Posterior vena cava (tissue), 2 donors: ENCODE results near the gene PCSK6. TPM values are rescaled to one million over a fixed set of nuclear protein-coding genes. Genes with fewer than 3 reads are reported as not detected.
"Not testable (repeated sequence)": the region's sequence is repeated elsewhere in the genome, so short reads cannot be mapped to it uniquely, and the experiment has no call there.

ENCODE experiments used
- DNase-seq: peaks from one replicate; pipeline ENCODE4 v3.0.0-alpha.2; 2020; ENCODE audit warnings: low spot score
- intact Hi-C, 2 donors: fragments of 100-400 bp; cut with DNase I; formaldehyde crosslinking; loops; one replicate each; pipeline versions ENCODE4 v1.14.1 to v1.14.2; 2022 to 2023
- total RNA-seq, 2 donors: library from RNA; stranded (reverse); fragmentation: NEBNext Ultra II Directional; extraction: Animal tissue kit (Norgen Biotek cat#: 25700); gene quantifications; one replicate each; pipeline ENCODE4 v1.2.1, GENCODE V29; 2021
- donor health status: DM: yes; HTN: yes; CAD: no.
- donor health status: DM: yes; HTN: yes; CAD: no.

Gene PCSK6
- total RNA-seq, 2 donors from 2014 or later = 9.2 to 9.8 TPM

DNA sequence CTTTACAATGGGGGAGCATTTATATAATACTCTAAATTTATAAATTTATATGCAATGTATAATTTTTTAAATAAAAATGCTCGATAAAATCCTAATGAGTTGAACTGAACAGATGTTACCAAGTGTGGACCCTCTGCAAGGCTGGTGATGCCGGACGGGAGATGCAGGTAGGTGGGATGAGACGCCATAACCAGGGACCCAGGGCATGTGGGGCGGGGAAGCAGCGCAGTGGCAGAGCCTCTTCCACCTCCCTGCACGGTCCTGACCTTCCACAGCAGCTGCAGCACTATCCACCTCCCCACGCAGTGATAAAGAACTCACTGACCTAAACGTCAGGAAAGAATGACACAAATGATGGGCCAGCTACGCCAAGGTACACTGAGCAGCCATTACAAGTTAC lies 12.8 kb downstream of the PCSK6 start:
- intact Hi-C loops = no loop called here
- DNase-seq = no peak

DNA sequence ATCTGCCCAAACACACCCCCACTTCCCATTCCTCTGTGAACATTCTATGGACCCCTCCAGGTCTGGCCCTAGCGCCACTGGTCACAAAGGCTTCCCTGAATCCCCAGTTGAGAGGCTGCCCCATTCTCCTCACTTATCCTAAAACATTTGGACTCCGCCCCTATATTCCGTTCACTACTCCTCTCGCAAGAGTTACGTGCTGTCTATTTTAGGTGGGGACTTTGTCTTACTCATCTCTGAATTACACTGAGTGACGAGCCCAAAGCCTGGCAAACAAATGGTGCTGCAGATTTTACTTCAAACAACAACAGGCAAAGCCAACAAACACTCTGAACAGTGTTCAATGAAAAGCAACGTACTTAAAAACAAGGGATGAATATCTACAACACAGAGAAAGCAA lies 14.5 kb downstream of the PCSK6 start:
- intact Hi-C loops = no loop called here
- no peak for DNase-seq

- DNase-seq = no peak
- intact Hi-C loops = no loop called here
Measured at GRCh38 chr15:101474233-101474632, 15.3 kb downstream of the PCSK6 start.

GRCh38 chr15:101472033-101472432 lies 17.5 kb downstream of the PCSK6 start:
- intact Hi-C loops = no loop called here
- no peak for DNase-seq

DNA sequence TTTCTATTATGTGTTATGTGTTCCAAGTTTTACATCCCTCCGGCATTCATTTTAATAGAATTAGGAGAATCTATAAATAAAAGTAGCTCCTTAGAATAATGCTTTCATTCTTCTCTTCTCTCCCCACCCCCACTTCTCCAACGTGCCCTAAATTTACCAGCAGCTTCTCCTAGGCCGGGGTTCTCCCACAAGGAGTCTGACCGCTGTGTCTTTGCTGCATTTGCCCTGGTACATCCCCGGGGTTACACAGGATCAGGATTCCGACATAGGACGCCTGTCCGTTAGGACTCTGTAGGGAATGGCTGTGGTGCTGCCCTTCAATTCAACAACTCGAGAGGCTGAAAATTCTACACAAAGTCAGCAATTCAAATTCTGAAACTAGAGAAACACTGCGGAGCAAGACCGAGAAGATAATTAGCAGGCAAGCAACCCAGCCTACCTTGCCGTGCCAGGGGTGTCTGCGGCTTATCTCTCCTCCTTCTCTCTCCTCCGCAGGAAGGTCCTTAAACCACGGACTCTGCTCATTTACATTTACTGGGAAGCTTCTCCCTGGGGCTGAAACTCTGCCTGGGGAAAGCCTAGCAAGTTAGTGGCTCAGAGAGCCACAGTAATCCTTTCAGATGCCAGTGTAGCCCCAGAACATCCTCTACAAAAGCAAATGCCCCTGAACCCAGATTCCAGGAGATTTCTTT lies 18.8 kb downstream of the PCSK6 start:
- DNase-seq = no peak
- intact Hi-C loops = no loop called here

- intact Hi-C loops = no loop called here
- no peak for DNase-seq
Measured at GRCh38 chr15:101469520-101470288, 19.8 kb downstream of the PCSK6 start.

DNA sequence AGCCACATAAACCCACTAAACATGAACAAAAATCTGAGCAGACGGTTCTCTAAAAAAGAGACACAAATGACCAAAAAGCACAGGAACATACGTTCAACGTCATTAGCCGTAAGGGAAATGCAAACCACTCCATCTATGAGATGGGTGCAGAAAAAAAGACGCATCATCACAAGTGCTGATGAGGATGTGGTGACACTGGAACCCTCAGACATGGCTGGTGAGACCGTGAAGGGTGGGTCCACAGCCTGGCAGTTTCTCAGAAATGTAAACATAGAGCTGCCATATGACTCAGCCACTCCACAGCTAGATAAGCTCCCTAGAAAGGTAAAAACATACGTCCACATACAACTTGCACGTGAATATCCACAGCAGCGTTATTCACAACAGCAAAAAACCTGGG lies 23.3 kb downstream of the PCSK6 start:
- no peak for DNase-seq
- intact Hi-C loops = no loop called here

GRCh38 chr15:101464999-101465669 lies 24.4 kb downstream of the PCSK6 start:
- DNase-seq = peak; percentile 55
- intact Hi-C loops = no loop called here

DNA sequence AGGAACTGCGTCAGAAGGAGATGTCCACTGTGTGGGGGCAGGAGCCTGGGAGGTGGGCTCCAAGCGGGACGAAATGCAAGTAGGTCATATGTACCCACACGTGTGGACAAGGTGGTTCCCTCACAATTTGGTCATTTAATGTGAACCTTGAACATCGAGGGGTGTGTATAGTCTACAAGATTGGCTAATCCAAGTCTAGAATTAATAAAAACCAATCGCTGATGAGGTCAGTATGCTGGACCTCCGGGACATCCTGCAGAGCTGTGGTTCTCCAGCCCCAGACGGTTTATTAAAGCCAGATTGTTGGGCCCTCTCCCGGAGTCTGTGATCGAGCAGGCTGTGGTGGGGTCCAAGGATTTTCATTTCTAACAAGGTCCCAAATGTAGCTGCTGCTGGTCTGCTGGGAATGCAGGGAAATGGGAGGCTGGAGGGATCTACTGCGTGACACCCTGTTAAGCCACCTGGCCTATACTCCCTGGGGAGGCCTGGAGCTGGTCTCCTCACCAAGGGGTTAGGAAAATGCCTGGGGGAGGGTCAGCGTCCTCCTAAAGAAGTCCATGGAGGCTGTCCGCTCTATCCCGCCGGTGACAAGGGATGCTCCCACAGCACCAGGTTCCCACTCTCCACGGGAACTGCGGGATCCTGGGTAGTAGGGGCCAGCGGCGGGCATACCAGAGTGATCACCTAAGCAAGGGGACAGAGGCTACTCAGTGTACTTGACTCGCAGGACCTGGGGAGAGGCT lies 25.1 kb downstream of the PCSK6 start:
- intact Hi-C loops = no loop called here
- peak; percentile 22 for DNase-seq

- intact Hi-C loops, DNase-seq: not testable (repeated sequence)
Measured at GRCh38 chr15:101463696-101464095, 25.8 kb downstream of the PCSK6 start.

DNA sequence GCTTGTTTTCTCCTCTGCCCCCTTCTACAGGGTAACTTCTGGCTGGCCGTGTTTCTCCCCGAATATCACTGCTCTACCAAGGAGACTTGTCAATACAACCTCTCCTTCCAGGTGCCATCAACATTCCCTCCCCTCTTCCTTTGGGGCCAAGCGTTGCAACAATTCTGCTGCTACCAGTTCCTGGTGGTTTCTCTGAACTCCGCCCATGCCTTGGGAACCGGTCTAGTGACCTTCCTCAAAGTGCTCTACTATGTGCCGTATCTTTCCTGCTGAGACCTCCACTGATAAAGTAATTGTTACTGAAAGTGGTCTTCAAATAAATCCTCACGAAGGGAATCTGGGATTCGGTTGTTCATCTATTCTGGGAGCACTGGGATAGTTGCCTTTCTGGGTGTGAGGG lies 26.2 kb downstream of the PCSK6 start:
- intact Hi-C loops = no loop called here
- no peak for DNase-seq

DNA sequence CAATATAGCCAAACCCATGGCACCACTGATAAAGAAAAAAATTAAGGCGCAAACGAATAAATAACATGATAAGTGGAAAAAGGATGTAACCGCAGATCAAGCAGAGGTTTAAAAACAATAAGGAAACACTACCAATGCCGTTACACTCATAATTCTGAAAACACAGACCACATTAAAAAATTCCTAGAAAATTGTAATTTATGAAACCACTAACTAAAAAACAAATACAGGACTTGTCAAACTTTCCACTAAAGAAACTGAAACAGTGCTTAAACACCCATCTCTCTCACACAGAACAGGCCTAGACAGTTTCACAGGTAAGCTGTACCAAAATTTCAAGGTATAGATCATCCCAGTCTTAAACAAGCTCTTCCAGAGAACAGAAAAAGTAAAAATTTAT lies 28.4 kb downstream of the PCSK6 start:
- intact Hi-C loops = no loop called here
- DNase-seq = no peak

DNA sequence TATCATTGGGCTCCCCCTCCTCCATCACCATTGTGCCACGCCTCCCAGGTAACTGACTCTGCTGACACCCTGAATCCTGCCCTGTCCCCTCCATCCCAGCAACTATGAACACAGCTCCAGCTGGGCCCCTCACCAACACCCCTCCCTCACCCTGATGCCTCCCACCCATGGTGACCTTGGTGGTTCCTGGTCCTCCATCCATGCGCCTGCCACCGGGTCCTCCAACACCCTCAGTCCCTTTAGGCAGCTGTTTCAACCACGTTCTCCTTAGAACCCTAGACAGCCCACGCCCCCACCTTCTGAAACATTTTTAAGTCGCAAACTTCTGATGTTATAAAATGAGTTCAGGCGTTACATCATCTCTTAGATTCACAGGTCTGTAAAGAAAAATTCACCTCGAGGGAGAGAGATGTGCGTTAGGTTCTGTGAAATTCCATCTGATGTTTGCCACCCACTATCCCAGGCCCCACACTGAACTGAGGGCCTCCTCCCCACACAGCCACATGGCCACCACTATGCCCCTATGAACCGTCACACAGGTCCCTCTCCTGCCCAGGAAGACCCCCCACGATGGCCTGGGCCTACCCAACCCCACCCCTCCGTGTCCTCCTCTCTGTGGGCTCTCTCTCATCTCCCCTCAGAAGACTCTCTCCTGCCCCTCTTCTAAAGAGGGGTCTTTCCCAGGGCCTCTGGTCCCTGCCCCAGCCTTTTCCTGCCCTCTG lies 29.8 kb downstream of the PCSK6 start:
- DNase-seq = peak; percentile 58
- intact Hi-C loops = no loop called here

DNA sequence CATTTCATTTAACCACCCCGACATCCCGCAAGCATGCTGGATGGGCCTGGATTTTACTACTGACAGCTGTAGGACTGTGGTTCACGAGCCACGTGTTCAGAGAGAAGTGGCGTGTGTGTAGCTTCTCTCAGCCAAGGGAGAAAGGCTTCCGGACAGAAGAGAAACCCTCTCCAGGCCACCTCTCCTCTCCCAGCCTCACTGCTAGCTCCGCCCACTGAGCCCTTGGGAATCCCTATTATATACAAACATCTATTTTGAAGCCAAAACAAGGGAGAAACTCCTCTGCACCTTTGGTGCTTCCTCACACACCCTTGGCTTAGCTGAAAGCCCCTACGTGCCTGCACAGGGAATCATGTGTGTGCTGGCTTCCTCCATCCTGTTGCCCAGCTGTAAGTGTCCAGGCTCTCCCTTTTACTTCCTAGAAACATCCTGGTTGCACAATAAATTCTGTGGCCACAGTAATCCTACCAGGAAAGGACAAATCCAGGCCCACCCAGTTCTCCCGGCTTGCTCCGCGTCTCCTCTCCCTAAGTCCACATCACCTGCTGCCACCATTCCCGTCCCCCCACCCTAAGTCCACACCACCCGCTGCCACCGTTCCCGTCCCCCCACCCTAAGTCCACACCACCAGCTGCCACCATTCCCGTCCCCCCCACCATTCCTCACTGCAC lies 30.5 kb downstream of the PCSK6 start:
- intact Hi-C loops = no loop called here
- DNase-seq = peak; percentile 74

DNA sequence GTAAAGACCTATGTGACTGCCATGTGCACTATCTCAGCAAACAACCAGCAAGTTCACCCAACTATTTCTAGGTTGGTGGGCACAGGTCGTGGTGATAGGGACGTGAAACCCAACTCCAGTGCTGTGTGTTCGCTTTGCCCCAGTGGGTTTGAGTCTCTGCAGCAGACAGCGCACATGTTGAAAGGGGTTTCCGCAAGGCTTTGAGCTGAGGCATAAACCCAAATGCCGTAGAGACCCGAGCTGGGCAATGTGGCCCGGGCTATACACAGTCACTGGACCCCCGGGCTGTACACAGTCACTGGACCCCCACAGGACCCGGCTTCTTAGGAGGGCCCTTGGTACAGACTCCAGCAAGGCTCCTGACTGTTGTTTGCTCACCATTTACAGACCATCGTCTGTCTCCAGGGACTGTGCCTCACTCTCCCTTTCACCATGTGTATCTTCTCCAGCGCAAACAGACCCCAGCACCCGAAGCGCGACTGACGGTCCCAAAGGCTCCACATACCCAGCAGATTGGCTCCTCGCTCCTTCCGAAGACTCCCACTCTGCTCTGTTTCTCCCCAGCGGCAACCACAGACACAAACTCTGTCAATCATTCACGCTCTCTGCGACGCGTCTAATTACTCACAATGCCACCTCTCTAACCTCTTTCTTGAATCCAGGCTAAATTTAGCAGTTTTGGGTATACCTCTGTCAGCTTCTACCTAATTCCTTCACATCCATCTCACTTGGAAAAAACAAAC lies 31.2 kb downstream of the PCSK6 start:
- intact Hi-C loops = no loop called here
- DNase-seq = peak; percentile 58

DNA sequence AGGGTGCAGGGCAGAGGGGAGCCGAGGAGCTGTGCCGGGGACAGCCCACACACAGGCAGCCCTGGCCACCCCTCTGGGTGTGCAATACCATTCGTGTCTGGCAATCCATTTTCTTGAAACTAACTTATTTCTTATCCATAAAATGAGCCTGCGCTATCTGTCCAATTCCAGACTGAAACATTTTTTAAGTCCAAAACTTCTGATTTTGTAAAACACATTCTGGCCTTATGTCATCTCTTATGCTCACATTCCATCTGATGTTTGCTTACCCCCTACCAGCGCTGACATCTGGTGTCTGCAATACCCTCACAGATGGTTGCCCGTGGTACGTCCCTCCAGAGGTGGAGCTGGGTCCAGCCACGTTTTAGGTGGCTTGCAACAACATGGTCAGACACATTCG lies 31.8 kb downstream of the PCSK6 start:
- no peak for DNase-seq
- intact Hi-C loops = no loop called here

GRCh38 chr15:101456057-101456739 lies 33.3 kb downstream of the PCSK6 start:
- peak; percentile 73 for DNase-seq
- intact Hi-C loops = no loop called here
